ENCODE measurements around the gene TBX15. TPM values are rescaled to one million over a fixed set of nuclear protein-coding genes. Genes with fewer than 3 reads are reported as not detected.

Gene TBX15
- total RNA-seq, 1 experiment from 2014 or later = 0.32 TPM

DNA sequence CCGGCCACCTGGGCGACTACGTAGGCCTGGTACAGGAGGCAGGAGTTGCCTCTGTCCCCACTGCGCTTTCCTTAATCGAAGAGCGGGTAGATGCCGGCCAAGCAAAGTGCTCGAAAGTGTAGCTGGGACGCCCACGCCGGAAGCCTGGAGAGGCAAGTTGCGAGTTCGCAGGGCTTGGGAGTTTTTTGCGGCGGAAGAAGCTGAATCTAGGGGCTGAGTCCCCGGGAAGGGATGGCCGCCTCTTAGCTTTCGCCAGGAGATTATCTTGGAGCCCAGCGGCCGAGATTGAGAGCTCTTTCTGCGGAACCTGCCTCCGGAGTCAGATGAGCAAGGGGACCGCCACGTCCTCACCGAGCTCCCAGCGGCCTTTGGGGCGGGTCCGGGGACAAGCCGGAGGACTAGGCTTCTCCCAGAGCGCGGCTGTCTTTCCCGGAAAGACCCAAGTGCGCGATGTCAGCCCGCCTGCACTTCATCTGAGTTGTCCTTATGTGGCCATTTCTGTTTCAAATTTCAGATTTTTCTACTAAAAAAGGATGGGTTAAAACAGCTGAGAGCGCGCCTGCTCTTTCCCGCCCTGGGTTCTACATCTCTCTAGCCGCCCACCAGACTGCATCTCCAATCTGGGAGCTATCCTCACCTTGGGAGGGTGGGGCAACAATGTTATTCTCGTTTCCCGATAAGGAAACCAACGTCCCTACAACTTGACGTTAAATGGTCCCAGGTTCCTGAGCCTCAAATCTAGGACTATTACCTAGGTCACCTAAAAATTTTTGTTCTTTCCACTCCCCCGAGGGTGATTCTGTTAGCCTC, 12.4 kb upstream of the TBX15 start:
- H3K36me3 ChIP-seq (ENCODE audit: insufficient read depth, low read length, poor library complexity, severe bottlenecking) = no peaks in the 10 kb centered on the region
- ChIA-PET CTCF (no interaction called here), POLR2A (ENCODE audit: low non-redundant PET) (no interaction called here)
- TF ChIP-seq, protein P1, sequence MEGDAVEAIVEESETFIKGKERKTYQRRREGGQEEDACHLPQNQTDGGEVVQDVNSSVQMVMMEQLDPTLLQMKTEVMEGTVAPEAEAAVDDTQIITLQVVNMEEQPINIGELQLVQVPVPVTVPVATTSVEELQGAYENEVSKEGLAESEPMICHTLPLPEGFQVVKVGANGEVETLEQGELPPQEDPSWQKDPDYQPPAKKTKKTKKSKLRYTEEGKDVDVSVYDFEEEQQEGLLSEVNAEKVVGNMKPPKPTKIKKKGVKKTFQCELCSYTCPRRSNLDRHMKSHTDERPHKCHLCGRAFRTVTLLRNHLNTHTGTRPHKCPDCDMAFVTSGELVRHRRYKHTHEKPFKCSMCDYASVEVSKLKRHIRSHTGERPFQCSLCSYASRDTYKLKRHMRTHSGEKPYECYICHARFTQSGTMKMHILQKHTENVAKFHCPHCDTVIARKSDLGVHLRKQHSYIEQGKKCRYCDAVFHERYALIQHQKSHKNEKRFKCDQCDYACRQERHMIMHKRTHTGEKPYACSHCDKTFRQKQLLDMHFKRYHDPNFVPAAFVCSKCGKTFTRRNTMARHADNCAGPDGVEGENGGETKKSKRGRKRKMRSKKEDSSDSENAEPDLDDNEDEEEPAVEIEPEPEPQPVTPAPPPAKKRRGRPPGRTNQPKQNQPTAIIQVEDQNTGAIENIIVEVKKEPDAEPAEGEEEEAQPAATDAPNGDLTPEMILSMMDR (conservative IDR thresholded peaks at IDR 0.05; ENCODE audit: low read depth, low read length) = no peak
- H3K9me3 ChIP-seq (ENCODE audit: low read depth, low read length, poor library complexity, severe bottlenecking) = no peaks in the 10 kb centered on the region
- H3K27me3 ChIP-seq (replicated peaks; ENCODE audit: insufficient read depth, low read depth, low read length, poor library complexity) = peaks cover 26% of the 10 kb centered on the region
- H3K4me1 ChIP-seq (ENCODE audit: insufficient read depth, low read length, poor library complexity, severe bottlenecking) = no peaks in the 10 kb centered on the region
- no TSS peak for BruUV-seq (replicated peaks)
- no peak overlapping the region for H3K27ac ChIP-seq (ENCODE audit: low read depth, low read length, poor library complexity, severe bottlenecking)
- intact Hi-C loops (cut with micrococcal nuclease; ENCODE audit: unreplicated experiment) = no loop called here
- no peak overlapping the region for H3K4me3 ChIP-seq (ENCODE audit: low read depth, low read length, poor library complexity, severe bottlenecking)
- DNase-seq (ENCODE audit: low spot score) = peak; percentile 27

DNA sequence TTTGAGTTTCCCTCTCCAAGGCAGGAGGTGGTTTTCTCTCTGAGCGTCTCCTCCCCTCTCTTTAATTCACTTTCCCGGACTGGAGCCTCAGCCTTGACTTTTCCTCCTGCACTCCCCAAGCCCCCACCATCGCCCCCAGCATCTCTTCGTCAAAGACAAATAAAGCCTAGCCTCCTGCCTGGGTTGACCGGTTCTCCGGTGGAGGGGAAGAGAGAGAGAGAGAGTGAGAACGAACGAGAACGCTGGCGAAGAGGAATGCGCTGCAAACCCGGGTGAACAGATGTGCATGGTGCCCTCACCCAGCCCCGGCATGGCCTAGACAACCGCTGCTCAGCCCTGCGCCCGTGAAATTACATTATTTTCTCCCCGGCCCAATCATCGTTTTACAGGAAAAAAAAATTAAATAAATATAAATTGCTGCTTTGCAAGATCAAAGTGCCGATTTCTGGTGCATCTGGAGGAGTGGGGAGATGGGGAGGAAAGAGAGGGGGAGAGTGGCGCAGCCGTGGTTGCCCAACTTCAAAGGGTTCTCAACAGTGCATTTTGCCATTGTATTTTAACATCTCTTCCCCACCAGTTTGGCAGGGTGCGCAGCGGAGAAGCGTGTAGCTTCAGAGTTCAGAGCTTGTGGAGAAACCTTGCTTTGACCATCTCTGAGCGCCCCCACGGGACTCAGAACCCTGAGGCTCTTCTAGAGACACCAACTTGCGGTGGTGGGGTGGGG, 11.4 kb upstream of the TBX15 start:
- Histone ChIP-seq H3K4me3 (ENCODE audit: low read depth, low read length, poor library complexity, severe bottlenecking) (no peak overlapping the region), H3K9me3 (ENCODE audit: low read depth, low read length, poor library complexity, severe bottlenecking) (no peaks in the 10 kb centered on the region), H3K27ac (ENCODE audit: low read depth, low read length, poor library complexity, severe bottlenecking) (no peak overlapping the region), H3K4me1 (ENCODE audit: insufficient read depth, low read length, poor library complexity, severe bottlenecking) (no peaks in the 10 kb centered on the region), H3K27me3 (replicated peaks; ENCODE audit: insufficient read depth, low read depth, low read length, poor library complexity) (peaks cover 16% of the 10 kb centered on the region), H3K36me3 (ENCODE audit: insufficient read depth, low read length, poor library complexity, severe bottlenecking) (no peaks in the 10 kb centered on the region)
- intact Hi-C loops (cut with micrococcal nuclease; ENCODE audit: unreplicated experiment) = no loop called here
- TF ChIP-seq EZH2 (IDR thresholded peaks at IDR 0.05; ENCODE audit: borderline replicate concordance, low read depth, low read length, poor library complexity, severe bottlenecking) = no peak
- TF ChIP-seq, protein P1 (conservative IDR thresholded peaks at IDR 0.05; ENCODE audit: low read depth, low read length) = no peak
- POLR2A ChIA-PET (ENCODE audit: low non-redundant PET) = no interaction called here
- DNase-seq (ENCODE audit: low spot score) = no peak
- CTCF ChIA-PET = interaction anchor here (0.6 kb wide), 1 partner anchor 9 kb away, joined by 5 read pairs; no protein-coding TSS in a partner anchor
- no TSS peak for BruUV-seq (replicated peaks)

DNA sequence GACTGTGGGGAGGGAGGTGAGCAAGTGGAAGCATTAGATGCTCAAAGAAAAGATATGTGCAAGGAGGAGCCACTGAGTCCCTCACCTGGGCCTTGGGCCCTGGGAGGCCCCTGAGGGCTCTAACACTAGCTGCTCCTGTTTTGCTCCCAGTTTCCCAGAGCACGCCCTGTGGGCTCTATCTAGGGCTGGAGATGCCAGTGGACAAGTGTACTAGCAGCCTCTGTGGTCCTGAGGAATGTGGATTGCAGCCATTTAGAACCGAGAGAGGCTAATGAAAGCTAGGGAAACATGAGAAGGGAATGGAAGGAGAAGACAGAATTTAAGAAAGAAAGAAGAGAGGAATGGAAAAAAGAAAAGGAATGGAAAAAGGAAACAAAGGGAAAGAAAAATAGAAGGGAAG, 10.0 kb upstream of the TBX15 start:
- Histone ChIP-seq H3K9me3 (ENCODE audit: low read depth, low read length, poor library complexity, severe bottlenecking) (no peaks in the 10 kb centered on the region), H3K4me3 (ENCODE audit: low read depth, low read length, poor library complexity, severe bottlenecking) (no peak overlapping the region), H3K27me3 (replicated peaks; ENCODE audit: insufficient read depth, low read depth, low read length, poor library complexity) (peaks cover 16% of the 10 kb centered on the region), H3K36me3 (ENCODE audit: insufficient read depth, low read length, poor library complexity, severe bottlenecking) (no peaks in the 10 kb centered on the region), H3K27ac (ENCODE audit: low read depth, low read length, poor library complexity, severe bottlenecking) (no peak overlapping the region), H3K4me1 (ENCODE audit: insufficient read depth, low read length, poor library complexity, severe bottlenecking) (no peaks in the 10 kb centered on the region)
- POLR2A ChIA-PET (ENCODE audit: low non-redundant PET) = no interaction called here
- CTCF ChIA-PET = no interaction called here
- intact Hi-C loops (cut with micrococcal nuclease; ENCODE audit: unreplicated experiment) = no loop called here
- DNase-seq (ENCODE audit: low spot score) = no peak
- no TSS peak for BruUV-seq (replicated peaks)
- no peak for TF ChIP-seq EZH2 (IDR thresholded peaks at IDR 0.05; ENCODE audit: borderline replicate concordance, low read depth, low read length, poor library complexity, severe bottlenecking)
- TF ChIP-seq, protein P1 (conservative IDR thresholded peaks at IDR 0.05; ENCODE audit: low read depth, low read length) = no peak

All from A673 (cell line).